ENCODE results near the gene MINDY4. TPM values are rescaled to one million over a fixed set of nuclear protein-coding genes. Genes with fewer than 3 reads are reported as not detected.

MINDY4 gene
- total and polyA plus RNA-seq, 2 of the 13 experiments (the other 11 are each of a cell fraction or from before 2014, with no cell fraction given), result not detected

- TF ChIP-seq BATF2 (CRISPR knock-in tag; IDR thresholded peaks at IDR 0.05) (no peak), ELF1 (CRISPR knock-in tag; IDR thresholded peaks at IDR 0.05) (peak; percentile 77), NFIB (CRISPR knock-in tag; IDR thresholded peaks at IDR 0.05; ENCODE audit: borderline replicate concordance) (no peak), FIP1L1 (IDR thresholded peaks at IDR 0.05; ENCODE audit: borderline replicate concordance, insufficient read depth, low read depth, low read length) (no peak), HDAC2 (CRISPR knock-in tag; IDR thresholded peaks at IDR 0.05) (no peak), MAFF (IDR thresholded peaks at IDR 0.05; ENCODE audit: low read depth, low read length) (no peak), ZFY (CRISPR knock-in tag; IDR thresholded peaks at IDR 0.05) (peak; percentile 26; the same call in 1 of the 2 replicates), ZNF281 (CRISPR knock-in tag; IDR thresholded peaks at IDR 0.05; ENCODE audit: borderline replicate concordance) (no peak), DMTF1 (CRISPR knock-in tag; IDR thresholded peaks at IDR 0.05) (no peak), HOXA5 (CRISPR knock-in tag; IDR thresholded peaks at IDR 0.05) (no peak), MIER3 (CRISPR knock-in tag; IDR thresholded peaks at IDR 0.05; ENCODE audit: borderline replicate concordance) (no peak), KLF6 (CRISPR knock-in tag; IDR thresholded peaks at IDR 0.05) (no peak), RFX3 (CRISPR knock-in tag; IDR thresholded peaks at IDR 0.05) (no peak), ZBTB49 (CRISPR knock-in tag; IDR thresholded peaks at IDR 0.05; ENCODE audit: borderline replicate concordance) (no peak), CREB1 (IDR thresholded peaks at IDR 0.05) (no peak), CREB1 (CRISPR knock-in tag; IDR thresholded peaks at IDR 0.05) (peak; percentile 86), MLLT10 (CRISPR knock-in tag; IDR thresholded peaks at IDR 0.05) (no peak), ZNF549 (CRISPR knock-in tag; IDR thresholded peaks at IDR 0.05) (no peak), SMC3 (IDR thresholded peaks at IDR 0.05; ENCODE audit: low read length) (no peak), GPBP1L1 (CRISPR knock-in tag; IDR thresholded peaks at IDR 0.05) (no peak), BRD4 (CRISPR knock-in tag; IDR thresholded peaks at IDR 0.05) (no peak)
These were observed at the start of gene MINDY4 (continued) for GRCh38 chr7:30771174-30771879.

Measured in HepG2 (cell line).